Measurements from ENCODE around the gene BTBD16. TPM values are rescaled to one million over a fixed set of nuclear protein-coding genes. Genes with fewer than 3 reads are reported as not detected.
A peak's percentile ranks its signal among the peaks of the same experiment; 100 is the strongest.

The BTBD16 gene
- total RNA-seq, 2 experiments from 2014 or later, result not detected

DNA sequence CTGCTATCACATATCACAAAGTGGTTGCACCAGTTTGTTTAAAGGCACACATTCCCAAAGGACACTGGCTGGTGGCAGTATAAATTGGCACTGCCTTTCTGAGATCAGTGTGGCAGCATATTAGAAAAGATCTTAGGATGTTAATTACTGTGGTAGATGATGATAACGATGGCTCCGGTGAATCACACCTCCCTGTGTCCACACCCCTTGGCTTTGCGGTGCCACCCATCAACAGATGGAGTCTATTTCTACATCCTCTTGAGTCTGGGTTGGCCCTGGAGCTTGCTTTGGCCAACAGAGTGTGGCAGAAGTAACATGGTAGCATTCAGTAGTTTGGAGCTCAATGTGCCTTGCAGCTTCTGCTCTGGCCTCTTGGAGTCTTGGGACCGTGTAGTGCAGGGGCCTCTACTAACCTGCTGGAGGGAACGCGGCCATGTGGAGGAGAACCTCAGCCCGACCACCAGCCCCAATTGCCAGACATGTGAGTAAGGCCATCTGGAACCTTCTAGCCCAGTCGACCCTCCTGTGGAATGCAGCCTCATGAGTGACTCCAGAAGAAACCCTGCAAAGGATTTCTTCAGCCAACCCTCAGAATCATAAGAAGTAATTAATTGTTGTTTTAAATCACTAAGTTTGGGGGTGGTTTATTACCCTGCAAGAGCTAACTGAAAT is 76.2 kb downstream of the BTBD16 start:
- POLR2A ChIA-PET, result no interaction called here
- Mint-ChIP-seq H3K4me1 (peaks cover 1% of the 10 kb centered on the region), H3K36me3 (no peaks in the 10 kb centered on the region), H3K9me3 (no peaks in the 10 kb centered on the region), H3K27ac (no peak overlapping the region), H3K27me3 (peaks cover 8% of the 10 kb centered on the region), H3K4me3 (no peak overlapping the region)
- DNase-seq (no peak), ATAC-seq (ENCODE audit: low read depth) (no peak)

GRCh38 chr10:122348512-122348911 is 77.4 kb downstream of the BTBD16 start:
- no peaks in the 10 kb centered on the region for H3K4me1 Mint-ChIP-seq
- POLR2A ChIA-PET, result no interaction called here

GRCh38 chr10:122348935-122349361 is 77.9 kb downstream of the BTBD16 start:
- no peak overlapping the region for H3K4me3 Mint-ChIP-seq
- H3K27me3 Mint-ChIP-seq, result peaks cover 8% of the 10 kb centered on the region
- H3K9me3 Mint-ChIP-seq, result no peaks in the 10 kb centered on the region
- DNase-seq, result no peak
- POLR2A ChIA-PET, result no interaction called here
- H3K36me3 Mint-ChIP-seq, result no peaks in the 10 kb centered on the region
- no peak overlapping the region for H3K27ac Mint-ChIP-seq
- H3K4me1 Mint-ChIP-seq, result no peaks in the 10 kb centered on the region
- no peak for ATAC-seq (ENCODE audit: low read depth)

More at GRCh38 chr10:122348512-122348911, 77.4 kb downstream of the BTBD16 start:
- no peak overlapping the region for H3K4me3 Mint-ChIP-seq
- ATAC-seq (ENCODE audit: low read depth), result no peak
- DNase-seq, result no peak
- no peak overlapping the region for H3K27ac Mint-ChIP-seq
- H3K9me3 Mint-ChIP-seq, result no peaks in the 10 kb centered on the region
- no peaks in the 10 kb centered on the region for H3K36me3 Mint-ChIP-seq
- peaks cover 8% of the 10 kb centered on the region for H3K27me3 Mint-ChIP-seq

DNA sequence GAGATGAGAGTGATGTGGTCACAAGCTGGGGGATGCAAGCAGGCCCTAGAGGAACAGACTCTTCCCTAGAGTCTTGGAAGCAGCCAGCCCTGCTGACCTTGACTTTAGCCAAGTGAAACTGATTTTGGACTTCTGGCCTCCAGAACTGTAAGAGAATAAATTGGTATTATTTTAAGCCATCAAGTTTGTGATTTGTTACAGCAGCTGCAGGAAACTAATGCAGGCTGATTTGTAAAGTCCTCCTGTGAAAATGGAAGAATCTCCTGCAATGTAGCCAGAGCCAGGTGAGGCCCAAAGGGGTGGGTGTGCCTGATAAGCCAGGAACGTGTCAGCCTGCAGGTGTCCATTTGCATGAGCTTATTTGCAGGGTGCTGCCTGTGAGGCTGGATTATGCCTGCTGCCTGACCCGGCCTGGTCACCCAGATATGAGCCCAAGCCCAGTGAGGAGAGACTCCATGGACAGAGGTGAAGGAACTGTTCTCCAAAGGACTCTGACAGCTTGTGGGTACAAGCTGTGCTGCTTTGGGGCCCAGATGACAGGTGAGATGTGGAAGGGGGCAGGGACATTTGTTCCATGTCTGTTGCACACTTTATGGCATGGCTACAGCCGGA is 78.8 kb downstream of the BTBD16 start:
- no peak for DNase-seq
- H3K4me1 Mint-ChIP-seq, result no peaks in the 10 kb centered on the region
- no peaks in the 10 kb centered on the region for H3K9me3 Mint-ChIP-seq
- POLR2A ChIA-PET, result no interaction called here
- ATAC-seq (ENCODE audit: low read depth), result no peak
- H3K36me3 Mint-ChIP-seq, result no peaks in the 10 kb centered on the region
- H3K27me3 Mint-ChIP-seq, result peaks cover 8% of the 10 kb centered on the region
- no peak overlapping the region for H3K4me3 Mint-ChIP-seq
- H3K27ac Mint-ChIP-seq, result no peak overlapping the region

DNA sequence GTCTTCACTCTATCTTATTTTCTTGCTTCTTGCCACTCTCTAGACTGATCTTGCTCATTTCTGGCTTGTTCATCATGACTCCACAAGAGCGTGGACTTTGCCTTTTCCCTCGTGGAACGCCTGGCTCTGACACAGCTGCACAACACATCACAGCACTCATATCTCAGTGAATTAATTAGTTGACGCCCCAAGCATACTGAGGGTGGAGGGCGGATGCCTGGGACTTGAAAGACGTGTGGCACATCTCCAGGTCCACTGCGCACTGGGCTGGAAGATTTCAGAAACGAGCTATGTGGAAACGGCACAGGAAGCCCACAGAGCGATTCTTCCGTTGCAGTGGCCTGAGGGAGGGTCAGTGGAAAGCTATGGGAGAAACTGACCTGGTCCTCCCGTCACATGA is 79.8 kb downstream of the BTBD16 start:
- ATAC-seq (ENCODE audit: low read depth), result no peak
- no peak overlapping the region for H3K4me3 Mint-ChIP-seq

GRCh38 chr10:122352817-122353525 is 81.9 kb downstream of the BTBD16 start:
- H3K27ac Mint-ChIP-seq, result no peak overlapping the region
- H3K9me3 Mint-ChIP-seq, result no peaks in the 10 kb centered on the region
- DNase-seq, result no peak
- POLR2A ChIA-PET, result no interaction called here
- no peaks in the 10 kb centered on the region for H3K4me1 Mint-ChIP-seq
- peaks cover 12% of the 10 kb centered on the region for H3K27me3 Mint-ChIP-seq
- no peak overlapping the region for H3K4me3 Mint-ChIP-seq
- H3K36me3 Mint-ChIP-seq, result no peaks in the 10 kb centered on the region
- no peak for ATAC-seq (ENCODE audit: low read depth)

More for the DNA sequence above, 79.8 kb downstream of the BTBD16 start:
- H3K27ac Mint-ChIP-seq, result no peak overlapping the region
- no peaks in the 10 kb centered on the region for H3K9me3 Mint-ChIP-seq
- H3K27me3 Mint-ChIP-seq, result peaks cover 11% of the 10 kb centered on the region
- POLR2A ChIA-PET, result no interaction called here
- no peak for DNase-seq
- H3K36me3 Mint-ChIP-seq, result no peaks in the 10 kb centered on the region
- H3K4me1 Mint-ChIP-seq, result no peaks in the 10 kb centered on the region

GRCh38 chr10:122354383-122354782 is 83.3 kb downstream of the BTBD16 start:
- ATAC-seq (ENCODE audit: low read depth), result no peak
- H3K27me3 Mint-ChIP-seq, result peaks cover 12% of the 10 kb centered on the region
- H3K4me3 Mint-ChIP-seq, result no peak overlapping the region
- DNase-seq, result no peak
- POLR2A ChIA-PET, result no interaction called here
- peaks cover 2% of the 10 kb centered on the region for H3K9me3 Mint-ChIP-seq
- no peaks in the 10 kb centered on the region for H3K36me3 Mint-ChIP-seq
- no peaks in the 10 kb centered on the region for H3K4me1 Mint-ChIP-seq
- no peak overlapping the region for H3K27ac Mint-ChIP-seq

DNA sequence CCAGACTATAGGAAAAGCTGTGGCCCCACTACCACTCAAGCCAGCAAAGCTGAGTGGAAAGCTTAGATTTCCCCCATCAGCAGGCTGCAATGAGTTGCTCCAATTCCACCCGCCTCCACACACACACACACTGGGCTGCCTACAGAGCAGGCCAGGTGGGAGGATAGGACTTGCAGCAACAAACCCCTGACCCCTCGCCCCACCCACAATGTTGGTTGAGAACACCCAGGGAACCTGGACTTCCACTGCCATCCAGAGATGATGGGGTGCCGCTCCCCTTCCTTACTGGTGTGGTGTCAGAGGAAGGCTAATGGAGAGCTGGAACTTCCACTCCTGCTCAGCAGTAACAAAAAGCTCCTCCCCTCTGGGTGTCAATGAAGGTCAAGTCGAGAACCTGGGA is 86.6 kb downstream of the BTBD16 start:
- Mint-ChIP-seq H3K4me1 (peaks cover under 1% of the 10 kb centered on the region), H3K27ac (no peak overlapping the region), H3K27me3 (peaks cover 4% of the 10 kb centered on the region), H3K4me3 (no peak overlapping the region), H3K9me3 (peaks cover 4% of the 10 kb centered on the region), H3K36me3 (no peaks in the 10 kb centered on the region)
- no peak for DNase-seq
- ATAC-seq (ENCODE audit: low read depth), result no peak
- POLR2A ChIA-PET, result no interaction called here

GRCh38 chr10:122359621-122360020 is 88.5 kb downstream of the BTBD16 start:
- H3K27me3 Mint-ChIP-seq, result peaks cover 4% of the 10 kb centered on the region
- POLR2A ChIA-PET, result no interaction called here
- DNase-seq, result no peak
- no peak for ATAC-seq (ENCODE audit: low read depth)
- H3K4me3 Mint-ChIP-seq, result no peak overlapping the region
- H3K36me3 Mint-ChIP-seq, result no peaks in the 10 kb centered on the region
- H3K9me3 Mint-ChIP-seq, result peaks cover 4% of the 10 kb centered on the region
- H3K4me1 Mint-ChIP-seq, result peaks cover 3% of the 10 kb centered on the region
- no peak overlapping the region for H3K27ac Mint-ChIP-seq

DNA sequence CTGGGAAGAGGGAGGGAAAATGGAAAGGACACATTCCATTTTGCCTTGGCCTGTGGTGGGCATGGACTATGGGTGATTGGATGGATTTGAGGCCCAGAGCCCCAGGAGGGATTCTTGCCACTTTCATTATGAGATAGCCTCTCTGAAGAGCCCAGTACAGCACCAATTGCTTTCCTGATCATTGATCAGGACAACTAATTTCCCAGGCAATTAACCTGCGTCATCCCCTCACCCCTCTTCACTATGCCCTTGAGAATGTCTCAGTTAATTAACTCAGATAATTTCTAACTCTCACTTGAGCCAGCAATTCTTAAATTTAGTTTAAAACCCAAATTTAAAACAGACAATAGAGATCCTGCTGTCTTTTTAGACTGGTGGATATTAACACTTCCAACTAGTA is 90.0 kb downstream of the BTBD16 start:
- POLR2A ChIA-PET, result no interaction called here
- DNase-seq (no peak), ATAC-seq (ENCODE audit: low read depth) (no peak)
- Mint-ChIP-seq H3K4me1 (peaks cover 5% of the 10 kb centered on the region), H3K9me3 (peaks cover 4% of the 10 kb centered on the region), H3K27ac (no peak overlapping the region), H3K4me3 (no peak overlapping the region), H3K27me3 (no peaks in the 10 kb centered on the region), H3K36me3 (no peaks in the 10 kb centered on the region)

- peaks cover 4% of the 10 kb centered on the region for H3K9me3 Mint-ChIP-seq
- ATAC-seq (ENCODE audit: low read depth) (no peak), DNase-seq (no peak)
- peaks cover 5% of the 10 kb centered on the region for H3K4me1 Mint-ChIP-seq
- H3K27ac Mint-ChIP-seq, result no peak overlapping the region
- no peaks in the 10 kb centered on the region for H3K36me3 Mint-ChIP-seq
- peaks cover under 1% of the 10 kb centered on the region for H3K27me3 Mint-ChIP-seq
- H3K4me3 Mint-ChIP-seq, result no peak overlapping the region
- POLR2A ChIA-PET, result no interaction called here
Measured at GRCh38 chr10:122362031-122362592, 91.0 kb downstream of the BTBD16 start.

- no peak overlapping the region for H3K4me3 Mint-ChIP-seq
- H3K27ac Mint-ChIP-seq, result no peak overlapping the region
- ATAC-seq (ENCODE audit: low read depth) (peak; percentile 47), DNase-seq (no peak)
- H3K4me1 Mint-ChIP-seq, result peaks cover 5% of the 10 kb centered on the region
- peaks cover 4% of the 10 kb centered on the region for H3K9me3 Mint-ChIP-seq
- POLR2A ChIA-PET, result no interaction called here
- no peaks in the 10 kb centered on the region for H3K36me3 Mint-ChIP-seq
- H3K27me3 Mint-ChIP-seq, result peaks cover 4% of the 10 kb centered on the region
Measured at GRCh38 chr10:122362621-122363020, 91.5 kb downstream of the BTBD16 start.

- ATAC-seq (ENCODE audit: low read depth) (no peak), DNase-seq (no peak)
- H3K4me1 Mint-ChIP-seq, result peaks cover 5% of the 10 kb centered on the region
- peaks cover 4% of the 10 kb centered on the region for H3K27me3 Mint-ChIP-seq
- H3K4me3 Mint-ChIP-seq, result no peak overlapping the region
- H3K9me3 Mint-ChIP-seq, result peaks cover 4% of the 10 kb centered on the region
- POLR2A ChIA-PET, result no interaction called here
- H3K27ac Mint-ChIP-seq, result no peak overlapping the region
- no peaks in the 10 kb centered on the region for H3K36me3 Mint-ChIP-seq
Measured at GRCh38 chr10:122363311-122363710, 92.2 kb downstream of the BTBD16 start.
